ENCODE measurements around the gene ELOB. TPM values are rescaled to one million over a fixed set of nuclear protein-coding genes. Genes with fewer than 3 reads are reported as not detected.

ELOB gene
- total and polyA plus RNA-seq, 7 donors, result 226 to 660 (median 317) TPM

- peak overlapping the region; percentile 100 for H3K27ac ChIP-seq
- intact Hi-C loops (cut with DNase I), result no loop called here
- TF ChIP-seq CTCF (IDR thresholded peaks at IDR 0.05), result no peak
- ATAC-seq (peak; percentile 19 to 60 (median 49)), DNase-seq (peak in 1 of 2 donors; percentile 71)
- H3K4me1 ChIP-seq, result peaks cover 26% of the 10 kb centered on the region
- no peaks in the 10 kb centered on the region for H3K9me3 ChIP-seq
- no peaks in the 10 kb centered on the region for H3K27me3 ChIP-seq (ENCODE audit: insufficient read depth in 3 of 3, low read length in 2 of 3)
- peak overlapping the region; percentile 100 for H3K4me3 ChIP-seq
- peaks cover 0 to 20% of the 10 kb centered on the region in 2 donors for H3K36me3 ChIP-seq (ENCODE audit: insufficient read depth in 1 of 2, low read depth in 1 of 2)
- WGBS, 3 donors, result 10 to 13% (median 10%) methylated on average over 27 of the region's 27 CpGs
Measured at GRCh38 chr16:2777903-2778629, 986 bp upstream of the ELOB start.

GRCh38 chr16:2776500-2777139, 460 bp downstream of the ELOB start:
- DNase-seq (no peak), ATAC-seq (peak in 3 of 4 donors; percentile 1 to 6 (median 1))
- Histone ChIP-seq H3K27ac (peak overlapping the region; percentile 81), H3K27me3 (ENCODE audit: insufficient read depth in 3 of 3, low read length in 2 of 3) (no peaks in the 10 kb centered on the region), H3K4me1 (peaks cover 30% of the 10 kb centered on the region), H3K36me3 (ENCODE audit: insufficient read depth in 1 of 2, low read depth in 1 of 2) (peaks cover 0 to 35% of the 10 kb centered on the region in 2 donors), H3K4me3 (peak overlapping the region; percentile 100), H3K9me3 (no peaks in the 10 kb centered on the region)
- WGBS, 3 donors, result 0 to 1% (median 0%) methylated on average over 59 to 72 of the region's 72 CpGs
- no peak for TF ChIP-seq CTCF (IDR thresholded peaks at IDR 0.05)
- intact Hi-C loops (cut with DNase I), result no loop called here

- Histone ChIP-seq H3K9me3 (no peaks in the 10 kb centered on the region), H3K4me3 (peak overlapping the region; percentile 100), H3K36me3 (ENCODE audit: insufficient read depth in 1 of 2, low read depth in 1 of 2) (peaks cover 0 to 42% of the 10 kb centered on the region in 2 donors), H3K27ac (peak overlapping the region; percentile 81), H3K27me3 (ENCODE audit: insufficient read depth in 3 of 3, low read length in 2 of 3) (no peaks in the 10 kb centered on the region), H3K4me1 (peaks cover 30% of the 10 kb centered on the region)
- DNase-seq, result no peak
- WGBS, 3 donors, result 35 to 43% (median 41%) methylated on average over 11 of the region's 11 CpGs
- no peak for ATAC-seq
- no peak for TF ChIP-seq CTCF (IDR thresholded peaks at IDR 0.05)
- intact Hi-C loops (cut with DNase I), result no loop called here
Measured at GRCh38 chr16:2775765-2776499, 1.1 kb downstream of the ELOB start.

- Histone ChIP-seq H3K27ac (no peak overlapping the region), H3K4me3 (peak overlapping the region; percentile 100), H3K4me1 (peaks cover 30% of the 10 kb centered on the region), H3K9me3 (no peaks in the 10 kb centered on the region), H3K36me3 (ENCODE audit: insufficient read depth in 1 of 2, low read depth in 1 of 2) (peaks cover 4 to 49% of the 10 kb centered on the region in 2 donors), H3K27me3 (ENCODE audit: insufficient read depth in 3 of 3, low read length in 2 of 3) (no peaks in the 10 kb centered on the region)
- intact Hi-C loops (cut with DNase I), result no loop called here
- no peak for TF ChIP-seq CTCF (IDR thresholded peaks at IDR 0.05)
- no peak for DNase-seq
- WGBS, 3 donors, result 65 to 83% (median 71%) methylated on average over 7 of the region's 7 CpGs
- no peak for ATAC-seq
Measured at GRCh38 chr16:2775131-2775716, 1.9 kb downstream of the ELOB start.

Data from psoas muscle (tissue), 8 donors.